ENCODE data around the gene ARHGAP18.

The ARHGAP18 gene, protein sequence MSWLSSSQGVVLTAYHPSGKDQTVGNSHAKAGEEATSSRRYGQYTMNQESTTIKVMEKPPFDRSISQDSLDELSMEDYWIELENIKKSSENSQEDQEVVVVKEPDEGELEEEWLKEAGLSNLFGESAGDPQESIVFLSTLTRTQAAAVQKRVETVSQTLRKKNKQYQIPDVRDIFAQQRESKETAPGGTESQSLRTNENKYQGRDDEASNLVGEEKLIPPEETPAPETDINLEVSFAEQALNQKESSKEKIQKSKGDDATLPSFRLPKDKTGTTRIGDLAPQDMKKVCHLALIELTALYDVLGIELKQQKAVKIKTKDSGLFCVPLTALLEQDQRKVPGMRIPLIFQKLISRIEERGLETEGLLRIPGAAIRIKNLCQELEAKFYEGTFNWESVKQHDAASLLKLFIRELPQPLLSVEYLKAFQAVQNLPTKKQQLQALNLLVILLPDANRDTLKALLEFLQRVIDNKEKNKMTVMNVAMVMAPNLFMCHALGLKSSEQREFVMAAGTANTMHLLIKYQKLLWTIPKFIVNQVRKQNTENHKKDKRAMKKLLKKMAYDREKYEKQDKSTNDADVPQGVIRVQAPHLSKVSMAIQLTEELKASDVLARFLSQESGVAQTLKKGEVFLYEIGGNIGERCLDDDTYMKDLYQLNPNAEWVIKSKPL

GRCh38 chr6:129709769-129710449, at the start of gene ARHGAP18:
TSS of gene ARHGAP18 (minus strand) at chr6:129710177. CDS start at chr6:129710136, 41 bp downstream.
- peak; percentile 72 for DNase-seq (ENCODE audit: low spot score)

- no peak for DNase-seq (ENCODE audit: low spot score)
Measured at GRCh38 chr6:129755787-129756186, 45.8 kb upstream of the ARHGAP18 start.

DNA sequence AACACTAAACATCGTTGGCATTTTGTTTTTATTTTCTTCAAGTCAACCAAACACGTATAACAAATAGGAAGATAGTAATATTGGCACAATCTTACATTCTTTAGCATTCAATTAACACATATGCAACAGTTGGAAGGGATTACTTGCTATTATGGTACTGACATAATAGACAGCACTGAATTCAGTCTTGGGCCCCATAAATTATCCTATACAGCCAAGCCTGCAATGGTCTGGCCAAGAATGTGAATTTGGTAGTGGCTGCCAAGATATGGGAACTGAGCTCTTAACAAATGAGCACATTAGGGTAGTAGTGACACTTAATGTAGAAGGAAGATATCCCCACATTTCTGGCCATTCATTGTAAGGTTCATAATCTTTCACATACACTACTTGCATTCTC, 44.8 kb upstream of the ARHGAP18 start:
- DNase-seq (ENCODE audit: low spot score) = no peak

- DNase-seq (ENCODE audit: low spot score) = no peak
Measured at GRCh38 chr6:129753422-129753821, 43.4 kb upstream of the ARHGAP18 start.

DNA sequence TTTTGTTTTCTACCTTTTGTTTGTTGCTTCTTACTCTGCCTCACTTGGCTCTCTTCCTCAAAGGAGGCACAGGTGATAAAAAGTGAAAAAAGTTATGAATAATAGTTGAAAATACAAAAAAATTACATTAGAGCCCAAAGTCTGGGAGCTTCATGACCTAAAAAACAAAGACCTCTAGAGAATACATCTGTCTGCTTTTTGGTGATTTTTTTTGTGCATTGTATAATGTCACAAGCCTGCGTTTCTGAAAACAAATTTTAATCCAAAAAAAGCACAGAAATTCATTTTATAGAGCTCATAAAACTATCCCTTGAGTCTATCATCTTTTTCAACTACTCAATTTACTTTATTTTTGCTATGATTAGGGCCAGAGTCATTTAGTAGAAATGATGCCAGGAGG, 41.4 kb upstream of the ARHGAP18 start:
- DNase-seq (ENCODE audit: low spot score) = no peak

DNA sequence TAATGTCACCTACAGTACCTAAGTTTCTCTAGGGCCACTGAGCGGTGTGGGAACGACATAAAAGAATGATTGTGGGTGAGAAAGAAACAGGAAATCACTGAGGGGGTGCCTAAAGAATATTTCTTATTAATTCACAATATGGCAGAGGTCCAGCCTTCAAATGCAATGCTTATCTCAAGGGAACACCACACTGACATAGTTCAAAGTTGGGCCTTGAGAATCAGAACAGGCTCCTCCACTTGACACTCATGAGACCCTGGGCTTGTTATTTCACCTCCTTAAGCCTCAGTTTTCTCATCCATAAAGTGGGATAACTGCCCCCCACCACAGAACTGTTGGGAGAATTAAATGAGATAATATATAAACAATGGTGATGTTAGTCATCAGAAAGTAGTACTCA, 40.4 kb upstream of the ARHGAP18 start:
- DNase-seq (ENCODE audit: low spot score) = no peak

DNA sequence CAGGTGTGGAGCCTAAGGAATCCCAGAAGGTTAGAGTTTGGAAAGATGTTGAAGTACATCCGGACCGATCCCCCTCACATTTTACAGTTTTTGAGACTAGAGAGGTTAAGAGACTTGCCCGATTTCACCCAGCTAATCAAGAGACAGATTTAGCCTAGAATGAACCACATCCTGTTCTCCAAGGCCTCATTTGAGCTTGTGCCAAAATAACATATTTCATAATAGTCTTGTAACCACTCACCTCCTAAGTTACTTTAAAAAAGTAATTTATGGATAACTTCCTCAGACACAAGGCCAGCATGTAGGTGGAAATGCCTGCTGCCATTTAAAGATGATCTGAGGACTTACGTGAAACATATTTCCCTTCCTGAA, 39.8 kb upstream of the ARHGAP18 start:
- peak; percentile 62 for DNase-seq (ENCODE audit: low spot score)

DNA sequence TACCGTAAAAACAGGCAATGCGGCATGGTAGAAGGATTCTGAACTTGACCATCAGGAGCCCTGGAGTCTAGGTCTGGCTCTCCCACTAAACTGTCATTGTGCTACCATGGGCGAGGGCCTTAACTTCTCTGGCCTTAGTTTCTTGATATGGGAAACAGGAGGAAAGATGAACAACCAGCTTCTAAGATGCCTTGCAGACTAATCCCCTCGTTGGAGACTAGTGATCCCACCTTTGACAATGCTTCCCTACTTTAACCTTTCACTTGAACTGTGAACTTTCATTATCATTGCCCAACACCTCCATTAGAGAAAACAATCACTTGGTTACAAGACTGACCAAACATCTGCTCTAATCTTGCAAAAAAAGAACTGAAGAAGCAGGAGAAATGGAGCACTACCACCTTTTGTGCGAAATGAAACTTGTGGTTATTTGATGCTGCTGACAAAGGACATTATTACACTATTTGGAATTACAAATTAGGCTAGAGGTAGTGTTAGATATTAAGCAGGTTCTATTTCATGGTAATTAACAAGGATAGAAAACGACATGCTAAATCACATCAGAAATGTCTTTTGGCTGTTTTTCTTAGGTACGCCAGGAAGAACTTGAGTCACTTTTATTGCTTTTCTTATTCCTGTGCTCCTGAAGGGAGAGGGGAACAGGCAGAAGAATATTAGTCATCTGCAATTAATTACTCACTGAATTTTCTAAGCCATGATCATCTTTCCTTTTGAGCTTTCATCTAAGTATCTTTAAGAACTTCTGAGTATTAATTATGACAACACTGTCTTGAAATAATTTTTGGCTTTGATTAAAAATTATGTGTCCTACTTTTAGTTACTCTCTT, 39.1 kb upstream of the ARHGAP18 start:
- DNase-seq (ENCODE audit: low spot score) = no peak

DNA sequence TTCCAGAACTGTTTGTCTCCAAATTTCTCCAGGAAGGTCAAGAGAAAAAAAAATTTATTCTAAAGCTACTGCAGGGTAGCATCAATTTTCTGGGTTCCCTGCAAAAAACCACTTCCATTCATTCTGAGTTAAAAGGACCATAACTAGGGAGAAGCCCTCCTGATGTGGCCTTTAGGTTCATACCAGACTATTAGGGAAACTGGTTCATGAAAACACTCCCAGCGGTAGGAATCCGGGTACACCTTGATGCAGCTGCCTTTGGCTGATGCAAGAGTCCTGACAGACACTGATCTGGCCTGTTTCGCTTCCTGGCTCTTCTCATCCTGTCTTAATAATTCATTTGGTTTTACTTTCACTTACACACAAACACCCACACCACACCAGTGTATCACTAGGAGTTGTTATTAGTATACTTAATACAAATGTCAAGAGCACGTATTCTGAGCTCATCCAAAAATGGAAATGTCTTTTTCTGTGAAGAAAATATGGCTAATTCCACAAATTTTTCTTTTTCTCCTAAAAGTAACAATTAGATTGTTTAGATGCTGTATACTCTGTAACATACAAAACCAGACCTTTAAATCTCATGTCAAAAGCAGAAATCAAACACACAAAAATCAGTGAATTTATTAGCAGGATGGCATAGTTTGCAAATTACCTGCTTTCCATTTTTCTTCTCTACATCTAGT, 38.4 kb upstream of the ARHGAP18 start:
- DNase-seq (ENCODE audit: low spot score) = peak; percentile 67

DNA sequence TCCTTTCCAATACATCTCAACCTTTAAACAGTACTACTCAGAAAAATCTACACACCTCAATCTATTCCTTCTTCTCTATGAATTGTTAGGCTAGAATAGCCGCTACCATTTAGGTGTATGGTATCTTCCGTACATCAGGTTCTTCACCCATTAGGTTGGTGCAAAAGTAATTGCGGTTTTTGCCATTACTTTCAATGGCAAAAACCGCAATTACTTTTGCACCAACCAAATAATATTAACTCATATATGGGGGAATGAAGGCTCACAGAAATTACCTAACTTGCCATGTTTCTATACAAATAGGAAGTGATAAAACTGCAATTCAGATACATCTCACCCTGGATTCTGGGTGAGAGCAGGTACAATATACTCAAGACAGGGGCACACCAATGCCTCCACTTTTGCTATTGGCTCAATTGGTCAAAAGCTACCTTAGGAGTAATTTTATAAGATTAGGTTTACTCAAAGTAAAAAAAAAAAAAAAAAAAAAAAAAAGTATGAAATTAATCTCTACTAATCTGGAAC, 37.7 kb upstream of the ARHGAP18 start:
- no peak for DNase-seq (ENCODE audit: low spot score)

DNA sequence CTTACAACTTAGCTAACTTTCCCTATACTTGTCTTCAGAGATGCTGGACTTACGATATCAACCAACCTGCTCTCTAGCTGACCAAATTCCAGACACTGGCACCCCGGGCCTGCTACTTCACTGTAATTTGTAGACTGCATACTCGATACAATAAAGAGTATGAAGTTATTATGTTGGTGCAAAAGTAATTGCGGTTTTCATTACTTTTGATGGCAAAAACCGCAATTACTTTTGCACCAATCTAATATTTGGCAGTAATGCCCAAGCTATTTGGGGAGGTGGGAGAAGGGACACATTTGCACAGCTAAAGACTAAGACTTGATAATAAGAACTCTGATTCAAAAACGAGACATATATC, 34.9 kb upstream of the ARHGAP18 start:
- DNase-seq (ENCODE audit: low spot score) = no peak

- DNase-seq (ENCODE audit: low spot score) = no peak
Measured at GRCh38 chr6:129744201-129744879, 34.4 kb upstream of the ARHGAP18 start.

DNA sequence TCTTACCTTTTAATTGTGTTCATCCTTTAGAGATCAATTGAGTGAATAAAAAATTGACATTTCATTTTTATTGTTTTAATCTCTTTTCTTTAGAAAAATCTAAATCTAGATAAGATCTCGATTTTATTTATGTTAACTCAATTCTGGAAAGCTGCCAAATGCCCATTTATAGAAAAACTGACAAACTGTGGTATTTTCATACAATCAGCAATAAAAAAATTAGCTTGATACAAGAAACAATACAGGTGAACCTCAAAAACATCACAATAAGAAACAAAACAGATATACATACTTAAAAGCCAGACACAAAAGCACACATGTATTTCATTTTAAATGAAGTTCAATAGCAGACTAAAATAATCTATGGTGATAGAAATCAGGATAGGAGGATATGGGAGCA, 30.0 kb upstream of the ARHGAP18 start:
- DNase-seq (ENCODE audit: low spot score) = no peak

- no peak for DNase-seq (ENCODE audit: low spot score)
Measured at GRCh38 chr6:129736105-129736504, 26.1 kb upstream of the ARHGAP18 start.

DNA sequence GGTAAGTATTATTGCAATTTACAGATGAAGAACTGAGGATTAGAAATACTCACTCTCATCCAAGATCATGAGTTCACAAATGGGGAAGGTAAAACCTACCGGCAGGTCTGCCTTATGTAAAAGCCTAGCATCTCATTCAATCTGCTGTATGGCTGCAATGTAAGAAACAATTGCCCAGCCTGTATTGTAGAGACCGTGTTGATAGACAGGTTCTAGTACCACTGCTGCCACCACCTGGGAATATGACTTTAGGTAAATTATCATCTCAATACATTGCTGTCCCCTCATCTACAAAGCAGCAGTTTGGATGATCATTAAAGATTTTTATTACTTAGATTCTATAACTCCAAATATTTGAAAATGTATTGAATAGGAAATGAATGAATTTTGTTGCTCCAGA, 23.3 kb upstream of the ARHGAP18 start:
- DNase-seq (ENCODE audit: low spot score) = peak; percentile 4

- DNase-seq (ENCODE audit: low spot score) = no peak
Measured at GRCh38 chr6:129732542-129732941, 22.6 kb upstream of the ARHGAP18 start.

DNA sequence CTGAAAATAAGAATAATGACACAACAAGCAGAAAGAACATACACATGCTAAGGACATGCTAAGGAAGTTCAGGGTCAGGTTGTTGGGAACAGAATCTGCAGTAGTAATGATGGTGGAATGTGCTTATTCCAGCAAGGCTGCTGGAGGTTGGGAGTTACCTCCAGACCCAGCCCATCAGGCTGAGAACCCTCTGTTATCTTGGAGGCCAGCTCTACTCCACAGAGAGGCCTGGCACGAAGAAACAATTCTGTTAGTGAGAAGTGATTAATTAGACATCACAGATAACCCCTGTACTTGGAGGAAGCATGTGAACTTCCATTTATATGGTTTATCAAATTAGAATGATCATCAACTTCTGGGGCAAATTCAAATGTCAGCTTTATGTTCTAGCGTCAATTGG, 22.1 kb upstream of the ARHGAP18 start:
- no peak for DNase-seq (ENCODE audit: low spot score)

GRCh38 chr6:129731428-129731827, 21.5 kb upstream of the ARHGAP18 start:
- no peak for DNase-seq (ENCODE audit: low spot score)

GRCh38 chr6:129730477-129731165, 20.6 kb upstream of the ARHGAP18 start:
- peak; percentile 54 for DNase-seq (ENCODE audit: low spot score)

DNA sequence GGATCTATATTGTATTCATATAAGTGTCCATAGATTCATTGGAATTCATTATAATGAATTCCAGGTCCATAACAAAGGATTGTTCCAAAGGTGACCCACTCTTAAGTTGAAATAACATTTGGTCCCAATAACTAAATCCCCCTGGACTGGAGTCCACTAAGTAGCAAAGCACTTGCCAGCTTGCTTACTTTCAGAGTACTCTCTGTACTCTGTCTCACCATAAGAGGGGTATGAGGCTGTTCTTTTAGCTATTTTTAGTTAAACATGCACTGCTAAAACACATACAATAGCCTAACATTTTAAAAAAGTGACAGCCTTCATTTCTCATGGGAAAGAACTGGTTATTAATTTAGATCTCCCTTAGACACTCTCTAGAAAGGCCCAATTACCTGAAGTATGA, 16.7 kb upstream of the ARHGAP18 start:
- no peak for DNase-seq (ENCODE audit: low spot score)

Measured in CD4-positive, alpha-beta T cell treated with Interleukin-6 at 100 ng/mL for 8 hours (primary cell).